ENCODE measurements around the gene CRK. TPM values are rescaled to one million over a fixed set of nuclear protein-coding genes. Genes with fewer than 3 reads are reported as not detected.

CRK gene
- total and polyA plus RNA-seq, 9 donors = 31.7 to 60.6 (median 43.3) TPM

DNA sequence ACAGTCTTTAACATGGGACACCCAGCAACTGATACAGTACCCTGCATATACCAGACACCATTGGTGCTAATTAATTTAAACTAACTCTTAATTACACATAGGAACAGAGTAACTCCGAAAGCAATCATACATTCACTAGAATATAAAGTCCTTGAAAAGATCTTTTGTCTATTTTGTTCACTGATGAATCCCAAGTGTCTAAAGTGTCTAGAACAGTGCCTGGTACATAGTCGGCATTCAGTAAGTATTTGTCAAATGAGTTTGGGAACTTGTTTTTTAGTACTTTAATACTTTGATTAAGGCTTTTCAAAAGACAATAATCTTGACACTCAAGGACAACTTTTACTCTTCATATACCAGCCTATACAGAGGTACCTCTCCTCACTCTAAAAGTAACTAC, 69.8 kb downstream of the CRK start:
- H3K4me3 ChIP-seq = no peak overlapping the region
- H3K4me1 ChIP-seq (ENCODE audit: insufficient read depth) = peaks cover 32% of the 10 kb centered on the region
- H3K9me3 ChIP-seq = no peaks in the 10 kb centered on the region
- TF ChIP-seq POLR2A (IDR thresholded peaks at IDR 0.05) = no peak
- TF ChIP-seq, protein P1, sequence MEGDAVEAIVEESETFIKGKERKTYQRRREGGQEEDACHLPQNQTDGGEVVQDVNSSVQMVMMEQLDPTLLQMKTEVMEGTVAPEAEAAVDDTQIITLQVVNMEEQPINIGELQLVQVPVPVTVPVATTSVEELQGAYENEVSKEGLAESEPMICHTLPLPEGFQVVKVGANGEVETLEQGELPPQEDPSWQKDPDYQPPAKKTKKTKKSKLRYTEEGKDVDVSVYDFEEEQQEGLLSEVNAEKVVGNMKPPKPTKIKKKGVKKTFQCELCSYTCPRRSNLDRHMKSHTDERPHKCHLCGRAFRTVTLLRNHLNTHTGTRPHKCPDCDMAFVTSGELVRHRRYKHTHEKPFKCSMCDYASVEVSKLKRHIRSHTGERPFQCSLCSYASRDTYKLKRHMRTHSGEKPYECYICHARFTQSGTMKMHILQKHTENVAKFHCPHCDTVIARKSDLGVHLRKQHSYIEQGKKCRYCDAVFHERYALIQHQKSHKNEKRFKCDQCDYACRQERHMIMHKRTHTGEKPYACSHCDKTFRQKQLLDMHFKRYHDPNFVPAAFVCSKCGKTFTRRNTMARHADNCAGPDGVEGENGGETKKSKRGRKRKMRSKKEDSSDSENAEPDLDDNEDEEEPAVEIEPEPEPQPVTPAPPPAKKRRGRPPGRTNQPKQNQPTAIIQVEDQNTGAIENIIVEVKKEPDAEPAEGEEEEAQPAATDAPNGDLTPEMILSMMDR (IDR thresholded peaks at IDR 0.05) = no peak
- TF ChIP-seq EP300 (IDR thresholded peaks at IDR 0.05) = no peak
- intact Hi-C loops (cut with DNase I) = loop anchor here in 1 of 4 donors (10.0 kb wide), 1 partner anchor 109 kb away; the partner anchor contains the start of gene MYO1C
- DNase-seq = no peak
- no peak overlapping the region for H3K27ac ChIP-seq
- H3K36me3 ChIP-seq = no peaks in the 10 kb centered on the region
- H3K27me3 ChIP-seq = no peaks in the 10 kb centered on the region
- 44 to 66% (median 48%) methylated on average over 2 of the region's 2 CpGs for WGBS, 3 donors

DNA sequence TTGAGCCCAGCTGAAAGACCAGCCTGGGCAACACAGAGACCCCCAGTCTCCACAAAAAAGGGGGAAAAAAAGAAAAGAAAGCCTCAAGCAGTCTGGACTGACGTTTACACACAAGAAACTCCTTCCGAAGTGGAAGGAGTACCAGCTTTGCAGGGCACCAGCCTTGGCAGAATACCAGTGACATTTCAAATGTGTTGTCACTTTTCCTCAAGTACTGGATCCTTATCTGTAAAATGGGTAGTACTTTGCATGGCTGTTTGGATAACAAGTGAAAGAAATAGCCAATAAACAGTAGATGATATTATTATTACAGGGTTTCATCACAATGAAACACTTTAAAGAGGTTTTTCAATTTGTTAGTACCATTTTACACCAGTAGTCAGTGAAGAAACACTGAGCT, 70.2 kb downstream of the CRK start:
- TF ChIP-seq POLR2A (IDR thresholded peaks at IDR 0.05) = no peak
- no peak for TF ChIP-seq EP300 (IDR thresholded peaks at IDR 0.05)
- TF ChIP-seq, protein P1 (IDR thresholded peaks at IDR 0.05) = no peak
- Histone ChIP-seq H3K36me3 (no peaks in the 10 kb centered on the region), H3K4me3 (no peak overlapping the region), H3K9me3 (no peaks in the 10 kb centered on the region), H3K4me1 (ENCODE audit: insufficient read depth) (peaks cover 35% of the 10 kb centered on the region), H3K27me3 (no peaks in the 10 kb centered on the region), H3K27ac (no peak overlapping the region)
- DNase-seq = no peak
- intact Hi-C loops (cut with DNase I) = loop anchor here in 1 of 4 donors (10.0 kb wide), 1 partner anchor 109 kb away; the partner anchor contains the start of gene MYO1C
- 36 to 43% (median 40%) methylated on average over 2 of the region's 2 CpGs for WGBS, 3 donors

DNA sequence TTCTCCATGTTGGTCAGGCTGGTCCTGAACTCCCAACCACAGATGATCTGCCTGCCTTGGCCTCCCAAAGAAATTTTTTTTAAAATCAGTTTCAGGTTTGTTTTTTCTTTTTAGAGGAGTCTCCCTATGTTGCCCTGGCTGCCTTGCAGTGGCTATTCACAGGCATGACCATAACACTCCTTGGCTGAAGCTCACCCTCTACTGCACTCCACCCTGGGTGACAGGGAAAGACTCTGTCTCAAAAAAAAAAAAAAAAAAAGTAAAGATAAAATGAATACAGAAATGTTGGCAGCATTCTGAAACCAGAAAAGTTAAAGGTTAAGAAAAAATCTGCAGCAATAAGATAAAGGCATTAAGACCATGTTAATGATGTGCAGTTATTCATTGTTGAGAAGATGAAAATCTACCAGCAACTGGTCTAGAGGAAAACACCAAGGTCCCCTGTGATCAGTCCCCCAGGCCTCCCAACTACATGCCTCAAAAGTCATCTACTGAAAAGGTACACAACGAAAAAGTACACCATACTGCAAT, 71.1 kb downstream of the CRK start:
- DNase-seq = no peak
- H3K9me3 ChIP-seq = no peaks in the 10 kb centered on the region
- H3K4me3 ChIP-seq = no peak overlapping the region
- WGBS, 3 donors = 0 to 9% (median 6%) methylated on average over 1 of the region's 1 CpG
- peaks cover 36% of the 10 kb centered on the region for H3K4me1 ChIP-seq (ENCODE audit: insufficient read depth)
- no peaks in the 10 kb centered on the region for H3K36me3 ChIP-seq
- no peaks in the 10 kb centered on the region for H3K27me3 ChIP-seq
- intact Hi-C loops (cut with DNase I) = loop anchor here in 1 of 4 donors (10.0 kb wide), 1 partner anchor 110 kb away; the partner anchor contains the start of gene MYO1C
- no peak overlapping the region for H3K27ac ChIP-seq
- TF ChIP-seq, protein P1 (IDR thresholded peaks at IDR 0.05) = no peak
- TF ChIP-seq EP300 (IDR thresholded peaks at IDR 0.05) = no peak
- no peak for TF ChIP-seq POLR2A (IDR thresholded peaks at IDR 0.05)

DNA sequence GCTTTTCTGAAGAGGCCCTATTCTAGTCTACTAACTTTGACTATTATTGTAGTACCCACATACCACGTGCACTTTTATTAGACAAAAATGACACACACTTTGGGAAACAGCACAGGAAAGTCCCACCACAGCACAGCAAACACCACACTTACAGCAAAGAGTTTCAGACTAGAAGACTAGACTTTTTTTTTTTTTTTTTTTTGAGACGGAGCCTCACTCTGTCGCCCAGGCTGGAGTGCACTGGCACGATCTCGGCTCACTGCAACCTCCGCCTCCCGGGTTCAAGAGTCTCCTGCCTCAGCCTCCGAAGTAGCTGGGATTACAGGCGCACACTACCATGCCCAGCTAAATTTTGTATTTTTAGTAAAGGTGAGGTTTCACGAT, 76.1 kb downstream of the CRK start:
- H3K4me1 ChIP-seq (ENCODE audit: insufficient read depth) = peaks cover 38% of the 10 kb centered on the region
- H3K9me3 ChIP-seq = no peaks in the 10 kb centered on the region
- no peak overlapping the region for H3K27ac ChIP-seq
- WGBS, 3 donors = 46 to 54% (median 51%) methylated on average over 10 of the region's 10 CpGs
- no peak overlapping the region for H3K4me3 ChIP-seq
- DNase-seq = no peak
- TF ChIP-seq EP300 (IDR thresholded peaks at IDR 0.05) (no peak), POLR2A (IDR thresholded peaks at IDR 0.05) (no peak)
- TF ChIP-seq, protein P1 (IDR thresholded peaks at IDR 0.05) = no peak
- no peaks in the 10 kb centered on the region for H3K27me3 ChIP-seq
- H3K36me3 ChIP-seq = no peaks in the 10 kb centered on the region
- intact Hi-C loops (cut with DNase I) = loop anchor here in 2 of 4 donors (5.0 to 10.0 kb wide), 2 partner anchors 115 to 132 kb away; partner anchors contain the start of gene MYO1C (in 1 of the 2)
